NCI-H69 (cell line): ENCODE data around the gene PSD.

Source experiments
- DNase-seq: peaks from one replicate; lab custom pipeline; 2025; lab: John Stamatoyannopoulos, UW

PSD gene

GRCh38 chr10:102404361-102405107 is 14.1 kb downstream of the PSD start:
- DNase-seq = no peak

GRCh38 chr10:102403115-102403514 is 15.5 kb downstream of the PSD start:
- DNase-seq = no peak

- DNase-seq = no peak
Observed at GRCh38 chr10:102402512-102402896, 16.1 kb downstream of the PSD start.

- no peak for DNase-seq
Observed at GRCh38 chr10:102401735-102402511, 16.7 kb downstream of the PSD start.

GRCh38 chr10:102401342-102401654 is 17.3 kb downstream of the PSD start:
- DNase-seq = no peak

- no peak for DNase-seq
Observed at GRCh38 chr10:102400598-102401341, 17.8 kb downstream of the PSD start.

- peak; percentile 40 for DNase-seq
Observed at GRCh38 chr10:102400076-102400475, 18.5 kb downstream of the PSD start.

GRCh38 chr10:102399217-102400021 is 19.2 kb downstream of the PSD start:
- DNase-seq = peak; percentile 84

- no peak for DNase-seq
Observed at GRCh38 chr10:102398172-102399020, 20.2 kb downstream of the PSD start.

- DNase-seq = no peak
Observed at GRCh38 chr10:102397222-102398171, 21.1 kb downstream of the PSD start.

- DNase-seq = no peak
Observed at GRCh38 chr10:102396730-102397151, 21.8 kb downstream of the PSD start.

GRCh38 chr10:102396317-102396650 is 22.3 kb downstream of the PSD start:
- DNase-seq = no peak

GRCh38 chr10:102395400-102396316 is 22.9 kb downstream of the PSD start, which contains the start of gene NFKB2:
Gene NFKB2 (plus strand): TSS chr10:102395705. CDS start chr10:102395960, 255 bp downstream.
- DNase-seq = peak; percentile 75

- peak; percentile 50 for DNase-seq
Observed at GRCh38 chr10:102394801-102395399, 23.7 kb downstream of the PSD start.

- DNase-seq = peak; percentile 85
Observed at GRCh38 chr10:102394079-102394800, 24.3 kb downstream of the PSD start.

GRCh38 chr10:102393411-102394078 is 25.0 kb downstream of the PSD start:
- no peak for DNase-seq

- DNase-seq = no peak
Observed at GRCh38 chr10:102392306-102392705, 26.3 kb downstream of the PSD start.
